ENCODE measurements around the gene BLCAP.

GRCh38 chr20:37571033-37571432, 43.4 kb upstream of the BLCAP start:
- TF ChIP-seq CTCF (IDR thresholded peaks at IDR 0.05) = no peak
- no peak for TF ChIP-seq POLR2AphosphoS5 (IDR thresholded peaks at IDR 0.05)
- no peak for TF ChIP-seq POLR2A (IDR thresholded peaks at IDR 0.05)
